Immature natural killer cell (primary cell): ENCODE measurements around the gene ACER2. TPM values are rescaled to one million over a fixed set of nuclear protein-coding genes. Genes with fewer than 3 reads are reported as not detected.
A peak's percentile ranks its signal among the peaks of the same experiment; 100 is the strongest.
"Not testable (repeated sequence)": the region's sequence is repeated elsewhere in the genome, so short reads cannot be mapped to it uniquely, and the experiment has no call there.

ENCODE experiments used
- DNase-seq, 3 donors: peaks; one replicate each; pipeline ENCODE4 v3.0.0; 2022; ENCODE audit warnings: mixed read lengths in 1 of 3
- H3K27ac Mint-ChIP-seq, 6 donors: one replicate each; pipeline ENCODE4 v1.8.0; 2020; ENCODE audit warnings: mixed read lengths in 6 of 6, mild to moderate bottlenecking in 5 of 6, inconsistent platforms in 4 of 6, moderate library complexity in 3 of 6
- H3K27me3 Mint-ChIP-seq, 3 donors: one replicate each; pipeline ENCODE4 v1.8.0; 2020 to 2021; ENCODE audit warnings: low read depth in 3 of 3, mild to moderate bottlenecking in 3 of 3, mixed read lengths in 3 of 3, moderate library complexity in 3 of 3, inconsistent platforms in 1 of 3
- H3K36me3 Mint-ChIP-seq, 3 donors: one replicate each; pipeline ENCODE4 v1.8.0; 2020; ENCODE audit warnings: mixed read lengths in 3 of 3, inconsistent platforms in 2 of 3, mild to moderate bottlenecking in 2 of 3
- H3K4me1 Mint-ChIP-seq, 2 donors: one replicate each; pipeline ENCODE4 v1.8.0; 2020; ENCODE audit warnings: inconsistent platforms in 2 of 2, mild to moderate bottlenecking in 2 of 2, mixed read lengths in 2 of 2, moderate library complexity in 1 of 2
- H3K4me3 Mint-ChIP-seq, 5 donors: one replicate each; pipeline ENCODE4 v1.8.0; 2020; ENCODE audit warnings: mild to moderate bottlenecking in 5 of 5, mixed read lengths in 5 of 5, inconsistent platforms in 3 of 5, moderate library complexity in 3 of 5
- H3K9me3 Mint-ChIP-seq, 6 donors: one replicate each; pipeline ENCODE4 v1.8.0; 2020; ENCODE audit warnings: mild to moderate bottlenecking in 6 of 6, mixed read lengths in 6 of 6, inconsistent platforms in 4 of 6, moderate library complexity in 3 of 6
- polyA plus RNA-seq, 3 donors: library from polyadenylated mRNA; unstranded; fragments of 300-500 nt; fragmentation: Illumina TruSeq; gene quantifications; one replicate each; pipeline ENCODE4 v1.2.3, GENCODE V29; 2021

Gene ACER2
- under 1 TPM in 1 of 3 donors, not detected in 2; 0.11 TPM for polyA plus RNA-seq

DNA sequence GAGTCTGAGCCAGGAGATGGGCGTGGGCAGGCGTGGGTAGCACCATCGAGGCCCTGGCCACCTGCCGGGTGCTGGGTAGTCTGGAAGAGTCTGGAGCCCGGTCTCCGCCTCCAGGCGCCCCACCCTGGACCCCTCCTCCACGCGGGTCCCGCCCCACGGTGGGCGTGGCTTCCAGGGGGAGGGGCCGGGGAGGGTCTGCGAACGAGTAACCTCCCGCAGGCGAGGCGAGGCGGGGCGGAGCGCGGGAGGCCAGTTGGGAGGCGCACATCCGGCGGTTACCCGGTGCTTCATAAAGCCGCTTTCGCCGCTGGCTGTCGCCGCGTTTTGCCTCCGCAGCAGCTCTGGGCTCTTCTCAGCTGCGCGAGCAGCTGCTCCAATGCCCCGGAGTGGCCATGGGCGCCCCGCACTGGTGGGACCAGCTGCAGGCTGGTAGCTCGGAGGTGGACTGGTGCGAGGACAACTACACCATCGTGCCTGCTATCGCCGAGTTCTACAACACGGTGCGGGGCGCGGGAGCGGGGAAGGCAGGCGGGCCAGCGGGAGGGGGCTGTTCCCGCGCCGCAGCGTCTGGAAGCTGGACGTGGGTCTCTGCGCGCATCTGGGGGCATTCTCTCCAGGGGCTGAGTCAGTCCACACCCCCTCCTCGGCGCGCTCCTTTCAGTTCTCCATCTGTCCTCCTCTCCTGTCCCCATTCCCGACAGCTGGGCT is at the start of gene ACER2:
Gene ACER2 (plus strand): TSS at position 317 of the 708 bp plus-strand sequence. CDS start 76 bp downstream, at position 393.
- peak within 1 kb of the TSS; percentile 68 to 88 (median 76) for H3K27ac Mint-ChIP-seq
- no peaks in the 10 kb centered on the region for H3K36me3 Mint-ChIP-seq
- H3K27me3 Mint-ChIP-seq: peaks cover 1 to 7% (median 3%) of the 10 kb centered on the region in 3 donors
- H3K4me3 Mint-ChIP-seq: peak within 1 kb of the TSS; percentile 91 to 96 (median 94)
- H3K4me1 Mint-ChIP-seq: peaks cover 11 to 17% of the 10 kb centered on the region in 2 donors
- H3K9me3 Mint-ChIP-seq: no peaks in the 10 kb centered on the region
- peak; percentile 88 to 91 (median 90) for DNase-seq

DNA sequence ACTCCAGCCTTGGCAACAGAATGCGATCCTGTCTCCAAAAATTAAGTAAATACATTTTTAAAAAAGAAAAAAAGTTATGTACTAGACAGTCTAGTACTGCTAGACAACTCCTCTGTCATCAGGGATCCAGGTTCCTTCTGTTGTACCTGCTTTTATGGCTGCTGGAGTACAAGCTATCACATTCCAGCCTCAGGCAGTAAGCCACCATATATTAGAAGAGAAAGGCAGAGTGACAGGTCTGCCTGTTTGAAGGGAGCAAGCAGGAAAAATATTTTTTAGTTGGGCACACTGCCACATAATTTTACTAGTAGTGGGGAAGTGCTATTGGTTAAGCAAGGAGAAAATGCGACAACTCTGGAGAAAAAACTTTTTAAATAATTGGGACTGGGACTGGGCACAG is 39.7 kb upstream of the ACER2 start:
- H3K36me3 Mint-ChIP-seq: peaks cover 8 to 35% (median 12%) of the 10 kb centered on the region in 3 donors
- no peak for DNase-seq
- H3K9me3 Mint-ChIP-seq: no peaks in the 10 kb centered on the region
- no peak overlapping the region for H3K4me3 Mint-ChIP-seq
- peaks cover 0 to 2% (median 0%) of the 10 kb centered on the region in 3 donors for H3K27me3 Mint-ChIP-seq
- H3K4me1 Mint-ChIP-seq: peaks cover 15 to 25% of the 10 kb centered on the region in 2 donors
- peak overlapping the region in 1 of 6 donors; percentile 51 for H3K27ac Mint-ChIP-seq

DNA sequence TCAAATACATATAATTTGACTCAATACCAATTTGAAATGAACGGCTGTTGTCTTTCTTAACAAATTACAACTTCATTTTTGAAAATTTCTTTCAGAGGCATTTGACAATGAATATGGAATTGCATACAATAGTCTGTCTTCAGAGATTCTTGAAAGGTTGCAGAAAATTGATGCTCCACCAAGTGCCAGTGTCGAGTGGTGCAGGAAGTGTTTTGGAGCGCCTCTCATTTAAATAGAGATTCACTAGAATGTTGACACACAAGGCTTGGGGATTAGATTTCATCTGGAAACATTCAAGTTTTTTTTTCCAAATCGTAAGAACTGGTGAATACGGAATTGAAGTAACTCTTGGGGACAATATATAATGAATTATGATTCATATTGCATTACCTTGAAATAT is 36.9 kb upstream of the ACER2 start:
- Mint-ChIP-seq H3K4me3 (no peak overlapping the region), H3K27ac (no peak overlapping the region), H3K9me3 (no peaks in the 10 kb centered on the region), H3K36me3 (peaks cover 0 to 50% (median 24%) of the 10 kb centered on the region in 3 donors), H3K4me1 (peaks cover 7 to 22% of the 10 kb centered on the region in 2 donors), H3K27me3 (peaks cover 0 to 1% (median 0%) of the 10 kb centered on the region in 3 donors)
- no peak for DNase-seq

DNA sequence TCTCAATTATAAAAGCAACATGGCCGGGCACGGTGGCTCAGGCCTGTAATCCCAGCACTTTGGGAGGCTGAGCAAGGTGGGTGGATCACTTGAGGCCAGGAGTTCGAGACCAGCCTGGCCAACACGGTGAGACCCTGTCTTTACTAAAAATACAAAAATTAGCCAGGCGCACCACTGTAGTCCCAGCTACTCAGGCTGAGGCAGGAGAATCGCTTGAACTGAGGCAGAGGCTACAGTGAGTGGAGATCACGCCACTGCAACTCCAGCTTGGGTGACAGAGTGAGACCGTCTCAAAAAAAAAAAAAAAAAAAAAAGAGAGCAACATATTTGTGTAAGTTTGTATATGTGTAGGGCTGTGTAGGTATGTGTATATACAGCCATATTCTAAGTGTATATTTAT is 36.2 kb upstream of the ACER2 start:
- peaks cover 0 to 4% (median 0%) of the 10 kb centered on the region in 3 donors for H3K27me3 Mint-ChIP-seq
- peaks cover 0 to 56% (median 24%) of the 10 kb centered on the region in 3 donors for H3K36me3 Mint-ChIP-seq
- no peaks in the 10 kb centered on the region for H3K9me3 Mint-ChIP-seq
- peaks cover 9 to 22% of the 10 kb centered on the region in 2 donors for H3K4me1 Mint-ChIP-seq
- no peak overlapping the region for H3K4me3 Mint-ChIP-seq
- no peak overlapping the region for H3K27ac Mint-ChIP-seq
- no peak for DNase-seq

DNA sequence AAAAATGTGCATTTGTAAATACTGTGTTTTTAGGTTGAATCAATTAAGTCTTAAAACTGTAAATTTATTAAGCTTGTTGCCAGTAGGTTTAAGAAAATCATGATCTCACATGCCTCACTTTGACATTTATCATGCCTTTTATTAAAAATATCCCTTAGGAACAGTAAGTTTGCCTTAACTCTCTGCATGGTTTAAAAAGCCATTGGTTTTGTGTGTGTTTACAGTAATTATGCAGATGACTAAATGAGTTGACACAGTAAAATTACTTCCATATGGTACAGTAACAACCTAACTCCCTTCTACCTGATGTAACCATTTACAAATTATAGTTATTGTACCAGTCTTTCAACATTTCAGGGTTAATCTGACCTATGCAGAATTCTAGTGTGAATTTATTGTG is 35.3 kb upstream of the ACER2 start:
- Mint-ChIP-seq H3K4me3 (no peak overlapping the region), H3K27ac (peak overlapping the region in 2 of 6 donors; percentile 23 to 71), H3K4me1 (peaks cover 17 to 25% of the 10 kb centered on the region in 2 donors), H3K27me3 (peaks cover 0 to 4% (median 0%) of the 10 kb centered on the region in 3 donors), H3K36me3 (peaks cover 6 to 57% (median 24%) of the 10 kb centered on the region in 3 donors), H3K9me3 (no peaks in the 10 kb centered on the region)
- no peak for DNase-seq

DNA sequence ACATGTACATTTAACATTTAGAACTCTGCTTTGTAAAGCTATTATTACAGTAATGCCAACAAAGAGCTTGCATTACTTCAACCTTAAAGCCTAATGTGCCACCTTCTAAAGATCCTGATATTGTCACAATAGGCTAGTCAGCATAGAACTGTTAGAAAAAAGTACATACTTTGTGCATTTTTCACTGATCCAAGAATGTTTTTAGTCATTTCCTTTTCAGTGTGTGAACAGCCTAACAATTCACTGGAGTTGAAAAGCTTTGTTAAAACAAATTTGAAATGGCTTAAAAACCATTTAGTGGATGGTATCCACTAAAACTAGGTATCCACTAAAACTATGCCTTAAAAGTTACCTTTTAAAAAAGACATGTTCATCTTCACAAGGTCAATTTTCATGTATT is 33.3 kb upstream of the ACER2 start:
- peaks cover 6 to 57% (median 34%) of the 10 kb centered on the region in 3 donors for H3K36me3 Mint-ChIP-seq

DNA sequence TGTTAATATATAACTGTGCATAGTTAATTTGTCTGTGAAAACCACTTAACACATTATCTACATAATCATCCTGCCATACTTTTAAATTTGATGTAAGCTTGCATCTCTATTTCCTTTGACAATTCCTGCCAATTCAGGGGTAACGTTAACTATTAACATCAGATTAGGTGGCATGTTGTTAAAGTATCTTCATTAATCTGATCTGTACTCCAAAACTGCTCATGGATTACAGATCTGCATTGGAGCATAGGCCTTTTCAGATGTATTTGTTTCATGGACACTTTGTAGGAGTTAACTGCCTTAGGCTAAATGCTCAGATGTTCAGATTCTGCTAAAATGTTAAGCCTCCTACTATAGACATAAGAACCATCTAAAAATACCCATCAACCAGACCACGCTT is 31.9 kb upstream of the ACER2 start:
- peaks cover 42 to 54% of the 10 kb centered on the region in 2 donors for H3K4me1 Mint-ChIP-seq
- H3K27me3 Mint-ChIP-seq: peaks cover 9 to 18% (median 10%) of the 10 kb centered on the region in 3 donors
- no peaks in the 10 kb centered on the region for H3K9me3 Mint-ChIP-seq
- H3K4me3 Mint-ChIP-seq: peak overlapping the region in 2 of 5 donors; percentile 15 to 29
- DNase-seq: no peak
- peaks cover 6 to 54% (median 34%) of the 10 kb centered on the region in 3 donors for H3K36me3 Mint-ChIP-seq
- peak overlapping the region in 4 of 6 donors; percentile 11 to 67 (median 50) for H3K27ac Mint-ChIP-seq

More for the DNA sequence above, 33.3 kb upstream of the ACER2 start:
- H3K4me1 Mint-ChIP-seq: peaks cover 35 to 45% of the 10 kb centered on the region in 2 donors
- H3K27me3 Mint-ChIP-seq: peaks cover 9 to 18% (median 10%) of the 10 kb centered on the region in 3 donors
- no peak overlapping the region for H3K4me3 Mint-ChIP-seq
- DNase-seq: no peak
- peak overlapping the region in 3 of 6 donors; percentile 9 to 69 (median 40) for H3K27ac Mint-ChIP-seq
- H3K9me3 Mint-ChIP-seq: no peaks in the 10 kb centered on the region

DNA sequence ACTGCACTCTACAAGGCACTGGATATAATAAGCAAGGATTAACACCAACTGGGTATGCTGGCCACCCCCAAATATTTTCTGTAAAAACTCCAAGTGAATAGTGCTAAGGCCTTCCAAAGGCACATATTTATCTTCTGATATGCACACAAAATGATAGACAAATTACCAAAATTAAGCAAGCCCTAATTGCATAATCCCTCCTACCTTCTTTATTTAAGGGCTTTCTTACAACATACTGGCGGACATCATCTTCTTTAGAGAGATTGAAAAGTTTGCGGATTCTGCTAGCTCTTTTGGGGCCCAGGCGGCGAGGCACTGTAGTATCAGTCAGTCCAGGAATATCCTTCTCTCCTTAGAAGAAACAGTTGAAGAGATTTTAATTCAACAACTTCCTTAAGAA is 30.6 kb upstream of the ACER2 start:
- Mint-ChIP-seq H3K4me1 (peaks cover 42 to 54% of the 10 kb centered on the region in 2 donors), H3K36me3 (peaks cover 6 to 45% (median 34%) of the 10 kb centered on the region in 3 donors), H3K4me3 (peak overlapping the region in 4 of 5 donors; percentile 26 to 100 (median 98)), H3K9me3 (no peaks in the 10 kb centered on the region), H3K27ac (peak overlapping the region in 5 of 6 donors; percentile 97 to 99 (median 98)), H3K27me3 (peaks cover 9 to 18% (median 10%) of the 10 kb centered on the region in 3 donors)
- no peak for DNase-seq

DNA sequence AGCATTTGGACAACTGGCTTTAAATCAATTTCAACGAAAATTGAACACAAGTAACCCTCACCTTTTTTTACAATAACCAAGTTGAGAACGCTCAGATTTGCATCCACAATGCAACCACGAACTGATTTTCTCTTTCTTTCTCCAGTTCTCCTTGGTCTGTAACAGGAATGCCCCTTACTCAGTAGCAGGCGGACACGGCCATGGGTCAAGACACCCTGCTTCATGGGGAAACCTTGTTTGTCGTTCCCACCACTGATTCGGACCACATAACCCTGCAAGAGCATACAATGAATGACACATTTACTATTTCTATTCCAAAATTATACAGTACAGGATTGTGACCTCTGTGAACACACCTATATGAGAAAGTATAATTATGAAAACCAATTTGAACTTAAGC is 30.2 kb upstream of the ACER2 start:
- Mint-ChIP-seq H3K27me3 (peaks cover 9 to 18% (median 10%) of the 10 kb centered on the region in 3 donors), H3K4me1 (peaks cover 42 to 54% of the 10 kb centered on the region in 2 donors), H3K9me3 (no peaks in the 10 kb centered on the region), H3K36me3 (peaks cover 6 to 43% (median 33%) of the 10 kb centered on the region in 3 donors), H3K4me3 (peak overlapping the region; percentile 96 to 100 (median 97)), H3K27ac (peak overlapping the region; percentile 97 to 99 (median 98))
- peak in 1 of 3 donors; percentile 18 for DNase-seq

DNA sequence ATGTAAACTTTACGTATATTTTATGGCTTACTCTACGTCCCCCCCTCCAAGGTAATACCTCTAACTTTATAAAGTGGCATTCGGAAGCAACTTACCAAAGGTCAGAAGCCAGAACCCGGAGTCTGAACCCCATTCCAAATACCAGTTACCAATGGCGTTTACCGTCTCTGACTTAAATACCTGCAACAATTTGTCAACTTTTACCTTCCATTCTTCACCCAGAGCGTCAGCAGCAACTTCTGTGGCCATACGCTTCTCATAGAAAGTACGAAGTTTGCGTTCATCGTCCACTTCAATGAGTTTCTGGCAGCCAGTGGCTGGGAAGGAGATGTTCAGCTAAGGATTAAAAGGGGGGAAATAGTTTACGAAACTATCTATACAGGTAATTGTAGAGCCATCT is 29.5 kb upstream of the ACER2 start:
- no peak for DNase-seq
- H3K36me3 Mint-ChIP-seq: peaks cover 6 to 40% (median 30%) of the 10 kb centered on the region in 3 donors
- H3K9me3 Mint-ChIP-seq: no peaks in the 10 kb centered on the region
- H3K27ac Mint-ChIP-seq: peak overlapping the region; percentile 97 to 99 (median 98)
- H3K27me3 Mint-ChIP-seq: peaks cover 9 to 18% (median 10%) of the 10 kb centered on the region in 3 donors
- peaks cover 42 to 54% of the 10 kb centered on the region in 2 donors for H3K4me1 Mint-ChIP-seq
- H3K4me3 Mint-ChIP-seq: peak overlapping the region; percentile 96 to 100 (median 97)

DNA sequence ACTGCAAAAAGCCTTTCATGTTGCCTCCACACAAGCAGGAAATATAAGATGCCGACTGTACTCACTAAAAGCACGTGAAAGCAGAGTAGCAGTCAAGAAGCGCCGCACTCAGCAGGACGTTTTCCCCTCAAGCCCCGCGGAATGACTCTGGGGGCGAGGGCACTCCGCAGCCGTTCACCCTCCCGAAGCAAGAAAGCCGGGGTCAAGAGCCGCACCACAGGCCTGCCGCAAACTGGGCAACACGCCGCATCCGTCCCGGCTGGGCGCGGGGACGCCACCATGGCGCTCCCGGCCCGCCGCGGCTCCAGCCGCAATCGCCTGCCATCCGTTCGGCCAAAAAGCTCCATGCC is 29.1 kb upstream of the ACER2 start:
- Mint-ChIP-seq H3K9me3 (no peaks in the 10 kb centered on the region), H3K36me3 (peaks cover 6 to 36% (median 30%) of the 10 kb centered on the region in 3 donors), H3K4me1 (peaks cover 42 to 54% of the 10 kb centered on the region in 2 donors), H3K27ac (peak overlapping the region; percentile 97 to 99 (median 98)), H3K4me3 (peak overlapping the region; percentile 96 to 100 (median 97)), H3K27me3 (peaks cover 9 to 18% (median 10%) of the 10 kb centered on the region in 3 donors)
- DNase-seq: no peak

DNA sequence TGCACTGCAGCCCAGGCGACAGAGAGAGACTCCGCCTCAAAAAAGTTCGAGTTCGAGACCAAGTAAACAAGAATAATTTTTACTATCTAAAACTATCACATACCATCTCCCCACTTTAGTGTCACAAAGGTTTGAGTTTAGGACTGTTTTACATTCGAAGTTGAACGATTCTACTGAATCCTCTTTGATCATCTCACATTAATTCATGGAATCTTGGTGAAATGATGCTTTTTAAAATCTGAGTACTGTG is 28.1 kb upstream of the ACER2 start:
- Mint-ChIP-seq H3K4me3 (peak overlapping the region; percentile 96 to 100 (median 97)), H3K36me3 (peaks cover 6 to 30% (median 24%) of the 10 kb centered on the region in 3 donors), H3K27ac (peak overlapping the region; percentile 97 to 99 (median 98)), H3K9me3 (no peaks in the 10 kb centered on the region), H3K27me3 (peaks cover 9 to 18% (median 10%) of the 10 kb centered on the region in 3 donors), H3K4me1 (peaks cover 42 to 54% of the 10 kb centered on the region in 2 donors)
- no peak for DNase-seq

DNA sequence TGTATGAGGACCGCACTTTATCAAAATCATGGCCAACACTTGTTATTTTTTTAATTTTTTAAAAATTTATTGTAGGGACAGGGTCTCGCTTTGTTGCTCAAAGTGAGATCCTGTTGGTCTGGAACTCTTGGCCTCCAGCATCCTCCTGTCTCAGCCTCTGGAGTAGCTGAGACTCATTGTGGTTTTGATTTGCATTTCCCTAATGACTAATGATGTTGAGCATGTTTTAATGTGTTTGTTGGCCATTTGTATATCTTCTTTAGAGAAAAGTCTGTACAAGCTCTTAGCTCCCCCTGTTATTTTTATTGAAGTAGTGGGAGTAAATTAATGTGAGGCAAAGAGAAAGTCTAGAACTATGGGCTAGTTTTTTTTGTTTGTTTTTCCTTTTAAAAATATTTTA is 27.2 kb upstream of the ACER2 start:
- peak overlapping the region in 3 of 5 donors; percentile 21 to 99 (median 29) for H3K4me3 Mint-ChIP-seq
- peaks cover 10 to 21% (median 15%) of the 10 kb centered on the region in 3 donors for H3K36me3 Mint-ChIP-seq
- DNase-seq: no peak
- H3K27me3 Mint-ChIP-seq: peaks cover 9 to 21% (median 10%) of the 10 kb centered on the region in 3 donors
- H3K4me1 Mint-ChIP-seq: peaks cover 40 to 47% of the 10 kb centered on the region in 2 donors
- no peaks in the 10 kb centered on the region for H3K9me3 Mint-ChIP-seq
- H3K27ac Mint-ChIP-seq: peak overlapping the region in 2 of 6 donors; percentile 97 to 99

DNA sequence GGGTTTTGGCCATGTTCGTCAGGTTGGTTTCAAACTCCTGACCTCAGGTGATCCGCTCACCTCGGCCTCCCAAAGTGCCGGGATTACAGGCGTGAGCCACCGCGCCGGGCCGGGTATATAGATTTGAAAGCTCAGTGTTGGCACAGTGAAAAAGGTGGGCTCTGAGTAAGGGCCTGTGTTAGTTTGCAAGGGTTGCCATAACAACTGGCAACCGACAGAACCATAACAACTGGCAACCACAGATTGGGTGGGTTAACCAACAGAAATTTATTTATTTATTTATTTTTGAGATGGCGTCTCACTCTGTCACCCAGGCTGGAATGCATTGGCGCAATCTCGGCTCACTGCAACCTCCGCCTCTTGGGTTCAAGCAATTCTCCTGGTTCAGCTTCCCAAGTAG is 23.6 kb upstream of the ACER2 start:
- H3K4me1 Mint-ChIP-seq: peaks cover 10 to 12% of the 10 kb centered on the region in 2 donors
- H3K36me3 Mint-ChIP-seq, H3K27me3 Mint-ChIP-seq, H3K4me3 Mint-ChIP-seq, H3K9me3 Mint-ChIP-seq, H3K27ac Mint-ChIP-seq, DNase-seq: not testable (repeated sequence)
